H1 (cell line): Measurements from ENCODE around the gene GNG12. TPM values are rescaled to one million over a fixed set of nuclear protein-coding genes. Genes with fewer than 3 reads are reported as not detected.

Source experiments
- CHD1 ChIP-seq: IDR thresholded peaks from 2 replicates; pipeline ENCODE4 v1.6.1; 2012; ENCODE audit warnings: low read depth, low read length, improper control_type of control experiment
- JUND ChIP-seq: IDR thresholded peaks from 2 replicates; pipeline ENCODE4 v1.6.1; 2011; ENCODE audit warnings: mild to moderate bottlenecking, improper control_type of control experiment, low read length
- MAFK ChIP-seq: IDR thresholded peaks from 2 replicates; pipeline ENCODE4 v1.6.1; 2012; ENCODE audit warnings: low read depth, mild to moderate bottlenecking, improper control_type of control experiment, low read length
- RBBP5 ChIP-seq: IDR thresholded peaks from 2 replicates; pipeline ENCODE4 v1.7.1; 2012; ENCODE audit warnings: low read depth, mild to moderate bottlenecking, inconsistent platforms, low read length, moderate library complexity, borderline replicate concordance
- SAP30 ChIP-seq: fragments of 300-600 bp; sonication (generic); IDR thresholded peaks from 2 replicates; pipeline ENCODE4 v1.7.1; 2012; ENCODE audit warnings: low read length, moderate library complexity, mild to moderate bottlenecking, inconsistent platforms; ENCODE audit not compliant: insufficient read depth, insufficient replicate concordance
- SRF ChIP-seq: IDR thresholded peaks from 2 replicates; pipeline ENCODE4 v1.6.1; 2011; ENCODE audit warnings: mild to moderate bottlenecking, low read depth, low read length, moderate library complexity
- ZNF274 ChIP-seq: IDR thresholded peaks from 2 replicates; pipeline ENCODE4 v1.7.0; 2012; ENCODE audit warnings: low read length, borderline replicate concordance; ENCODE audit errors: extremely low read depth
- polyA plus RNA-seq, 7 experiments: library from polyadenylated mRNA; depleted of rRNA in 3 of 7; stranded (reverse) in 5 of 7; unstranded in 2 of 7; fragments of >200 nt in 5 of 7; fragments of 200-250 nt in 2 of 7; gene quantifications; 1 replicate in 5 of 7; 2 replicates in 1 of 7; 4 replicates in 1 of 7; pipeline versions ENCODE4 v1.2.1 to v1.2.3, GENCODE V29; 2011 to 2013; ENCODE audit warnings: missing spikeins in 2 of 7, mixed read lengths in 2 of 7
- total RNA-seq: library from RNA; stranded (reverse); fragmentation: NEBNext Ultra II Directional; extraction: Animal tissue kit (Norgen Biotek cat#: 25700); gene quantifications from 2 replicates; pipeline ENCODE4 v1.2.1, GENCODE V29; 2021

GNG12 gene
- total and polyA plus RNA-seq, 2 of the 8 experiments (the other 6 are each of a cell fraction or from before 2014, with no cell fraction given), result 11.4 to 35.8 TPM

GRCh38 chr1:67676946-67677345, 156.3 kb downstream of the GNG12 start (continued):
- no peak for TF ChIP-seq SAP30
- TF ChIP-seq RBBP5, result no peak
- no peak for TF ChIP-seq ZNF274
- TF ChIP-seq JUND, result no peak
- no peak for TF ChIP-seq SRF
- TF ChIP-seq MAFK, result no peak
- TF ChIP-seq CHD1, result no peak
